Ectodermal cell (in vitro differentiated cells): ENCODE data around the gene STK25.

Source experiments
- H3K27ac ChIP-seq: 2 replicates; pipeline ENCODE4 v1.7.0; 2013; ENCODE audit warnings: mild to moderate bottlenecking, low read depth, low read length; ENCODE audit not compliant: insufficient read depth, poor library complexity, severe bottlenecking
- H3K27me3 ChIP-seq: 2 replicates; pipeline ENCODE4 v1.7.0; 2013; ENCODE audit warnings: mild to moderate bottlenecking, low read length; ENCODE audit not compliant: insufficient read depth, control insufficient read depth, poor library complexity, severe bottlenecking
- H3K36me3 ChIP-seq: one replicate; pipeline ENCODE4 v1.7.0; 2013; ENCODE audit warnings: low read length; ENCODE audit not compliant: control insufficient read depth, insufficient read depth
- H3K4me1 ChIP-seq: one replicate; pipeline ENCODE4 v1.7.0; 2013; ENCODE audit warnings: low read length; ENCODE audit not compliant: control insufficient read depth, insufficient read depth
- H3K4me3 ChIP-seq: 2 replicates; pipeline ENCODE4 v1.7.0; 2013; ENCODE audit warnings: low read depth, low read length, control low read depth; ENCODE audit not compliant: insufficient read depth
- H3K9me3 ChIP-seq: 2 replicates; pipeline ENCODE4 v1.7.0; 2013; ENCODE audit warnings: mild to moderate bottlenecking, low read length, moderate library complexity; ENCODE audit not compliant: control insufficient read depth
- WGBS, 2 experiments: methylation state at CpG; one replicate each; pipeline ENCODE4 v1.1.7; 2013; ENCODE audit warnings: missing lambda C conversion rate in 2 of 2; 5-methylcytosine and 5-hydroxymethylcytosine counted together

Gene STK25

DNA sequence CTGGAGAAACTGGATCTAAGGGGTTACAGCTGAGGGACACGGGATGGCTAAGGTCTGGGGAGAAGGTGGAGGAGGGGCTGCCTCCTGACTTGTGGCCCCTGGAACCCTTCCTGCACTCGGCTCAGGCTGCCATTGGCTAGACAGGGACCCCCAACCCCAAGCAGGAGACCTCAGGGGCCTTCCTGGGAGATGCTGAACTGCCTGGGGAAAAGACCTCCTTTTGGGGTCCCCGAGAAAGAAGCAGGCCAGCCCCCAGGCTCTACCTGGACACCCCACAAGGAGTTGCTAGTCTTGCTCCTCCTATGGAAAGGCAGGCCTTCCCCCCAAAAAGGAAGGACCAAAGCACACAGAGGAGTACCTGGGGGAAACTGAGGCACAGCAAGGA is 40.1 kb upstream of the STK25 start:
- whole genome bisulfite sequencing, 2 experiments: 83 to 93% methylated on average over 3 of the region's 3 CpGs
- Histone ChIP-seq H3K4me3 (no peak overlapping the region), H3K9me3 (no peaks in the 10 kb centered on the region), H3K27ac (no peak overlapping the region), H3K27me3 (peaks cover under 1% of the 10 kb centered on the region), H3K4me1 (peaks cover 18% of the 10 kb centered on the region), H3K36me3 (no peaks in the 10 kb centered on the region)

DNA sequence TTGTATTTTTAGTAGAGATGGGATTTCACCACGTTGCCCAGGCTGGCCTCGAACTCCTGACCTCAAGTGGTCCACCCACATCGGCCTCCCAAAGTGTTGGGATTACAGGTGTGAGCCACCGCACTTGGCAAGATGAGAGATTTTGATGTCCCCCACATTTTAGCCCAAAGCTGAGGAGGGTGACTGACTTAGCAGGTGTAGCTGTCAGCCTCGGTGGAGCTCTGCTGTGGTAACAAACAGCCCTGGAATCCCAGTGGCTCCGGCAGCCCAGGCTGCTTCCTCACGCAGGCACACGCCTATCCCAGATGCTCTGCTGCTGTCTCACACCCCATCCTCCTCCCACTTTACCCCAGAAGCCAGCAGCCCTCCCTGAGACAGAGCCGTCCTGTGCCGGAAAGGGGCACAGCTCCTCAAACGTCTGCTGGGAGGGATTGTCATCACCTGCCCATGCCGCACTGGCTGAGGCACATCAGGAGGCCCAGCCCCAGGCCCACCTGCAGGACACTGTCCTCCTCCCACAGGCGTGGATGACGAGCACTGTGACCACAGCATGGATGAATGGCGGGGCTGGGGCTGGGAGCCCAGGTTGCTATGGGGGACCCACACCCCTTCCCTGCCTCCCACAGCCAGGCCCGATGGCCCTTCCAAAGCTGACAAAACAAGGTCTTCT is 39.5 kb upstream of the STK25 start:
- Histone ChIP-seq H3K4me1 (peaks cover 18% of the 10 kb centered on the region), H3K4me3 (no peak overlapping the region), H3K27me3 (peaks cover 5% of the 10 kb centered on the region), H3K9me3 (no peaks in the 10 kb centered on the region), H3K36me3 (no peaks in the 10 kb centered on the region), H3K27ac (no peak overlapping the region)
- WGBS, 2 experiments: 92 to 94% methylated on average over 16 of the region's 16 CpGs

DNA sequence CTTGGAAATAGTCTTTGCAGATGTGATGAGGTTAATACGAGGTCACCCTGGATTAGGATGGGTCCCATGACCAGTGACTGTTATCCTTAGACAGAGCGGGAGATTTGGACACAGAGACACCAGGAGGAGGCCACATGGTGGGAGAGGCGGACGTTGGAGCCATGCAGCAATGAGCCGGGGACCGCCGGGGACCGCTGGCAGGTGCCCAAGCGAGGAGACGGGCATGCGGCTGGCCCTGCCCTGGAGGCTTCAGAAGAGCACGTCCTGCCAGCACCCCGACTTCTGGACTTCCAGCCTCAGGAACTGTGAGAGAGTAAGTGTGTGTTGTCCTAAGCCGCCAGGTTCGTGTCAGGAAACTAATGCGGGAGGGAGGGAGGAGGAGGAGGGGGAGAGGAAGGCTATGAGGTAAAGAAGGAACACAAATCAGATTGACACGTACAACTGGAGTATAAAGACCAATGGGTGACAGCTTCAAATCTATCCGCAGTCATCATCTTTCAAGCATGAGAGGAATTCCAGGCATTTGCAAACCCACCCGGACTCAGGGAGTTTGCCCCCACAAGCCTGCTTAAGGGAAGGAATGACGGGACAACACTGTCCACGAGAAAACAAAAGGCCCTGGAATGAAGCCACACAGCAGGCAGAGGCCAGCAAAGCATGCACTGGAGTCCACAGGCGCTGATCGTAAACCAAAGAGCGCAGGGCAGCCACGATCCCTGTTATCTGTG is 38.6 kb upstream of the STK25 start:
- 44 to 47% methylated on average over 25 of the region's 25 CpGs for WGBS, 2 experiments
- H3K4me1 ChIP-seq: peaks cover 18% of the 10 kb centered on the region
- no peaks in the 10 kb centered on the region for H3K9me3 ChIP-seq
- H3K36me3 ChIP-seq: no peaks in the 10 kb centered on the region
- H3K27ac ChIP-seq: peak overlapping the region; percentile 87
- H3K27me3 ChIP-seq: peaks cover 15% of the 10 kb centered on the region
- no peak overlapping the region for H3K4me3 ChIP-seq

DNA sequence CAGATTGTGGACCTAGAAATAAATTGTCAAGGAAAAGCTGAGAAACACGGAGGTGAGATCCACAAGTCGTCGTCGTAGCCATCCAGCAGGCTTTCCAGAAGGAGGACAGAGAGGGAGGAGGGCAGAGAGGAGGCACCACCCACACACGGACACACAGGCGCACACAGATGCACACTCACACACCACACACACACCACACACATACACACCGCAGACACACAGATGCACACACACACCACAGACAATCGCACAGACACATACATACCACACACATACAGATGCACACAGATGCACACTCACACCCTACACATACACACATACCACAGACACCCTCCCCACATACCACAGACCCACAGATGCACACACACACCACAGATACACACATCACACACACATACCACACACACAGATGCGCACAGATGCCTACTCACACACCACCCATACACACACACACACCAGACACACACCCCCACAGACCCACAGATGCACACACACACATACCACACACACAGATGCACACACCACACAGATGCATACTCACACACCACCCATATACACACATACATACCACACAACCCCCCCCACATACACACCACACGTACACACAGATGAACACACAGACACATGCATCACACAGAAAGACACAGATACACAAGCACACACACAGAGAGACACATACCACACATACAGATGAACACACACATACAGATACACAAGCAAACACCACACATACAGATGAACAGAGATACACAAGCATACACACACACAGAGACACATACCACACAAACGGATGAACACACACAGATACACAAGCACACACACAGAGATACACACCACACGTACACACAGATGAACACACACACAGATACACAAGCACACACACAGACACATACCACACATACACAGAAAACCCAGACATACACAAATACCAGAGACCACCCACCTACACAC is 37.4 kb upstream of the STK25 start:
- H3K36me3 ChIP-seq: no peaks in the 10 kb centered on the region
- no peak overlapping the region for H3K27ac ChIP-seq
- peaks cover 18% of the 10 kb centered on the region for H3K4me1 ChIP-seq
- H3K4me3 ChIP-seq: no peak overlapping the region
- no peaks in the 10 kb centered on the region for H3K9me3 ChIP-seq
- 87 to 88% methylated on average over 12 of the region's 12 CpGs for WGBS, 2 experiments
- H3K27me3 ChIP-seq: peaks cover 27% of the 10 kb centered on the region

DNA sequence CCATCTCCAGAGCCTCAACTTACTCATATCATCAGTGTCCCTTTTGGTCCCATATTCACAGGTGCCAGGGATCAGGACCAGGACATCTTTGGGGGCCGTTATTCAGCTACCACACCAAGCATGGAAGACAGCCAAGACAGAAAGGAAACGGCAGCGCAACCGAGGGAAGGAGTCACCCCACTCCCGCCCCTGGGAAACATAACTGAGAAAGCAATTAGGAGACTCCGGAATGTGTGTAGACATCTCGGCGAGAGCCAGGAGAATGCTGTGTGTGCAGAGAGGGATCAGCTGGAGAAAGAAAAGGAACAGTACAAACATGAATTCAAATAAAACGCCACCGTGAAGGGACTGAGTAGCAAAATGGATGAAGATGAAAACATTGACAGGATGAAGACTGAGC is 36.7 kb upstream of the STK25 start:
- peaks cover 33% of the 10 kb centered on the region for H3K27me3 ChIP-seq
- no peaks in the 10 kb centered on the region for H3K9me3 ChIP-seq
- WGBS, 2 experiments: 93 to 95% methylated on average over 10 of the region's 10 CpGs
- no peaks in the 10 kb centered on the region for H3K36me3 ChIP-seq
- H3K4me1 ChIP-seq: peaks cover 18% of the 10 kb centered on the region
- H3K4me3 ChIP-seq: no peak overlapping the region
- no peak overlapping the region for H3K27ac ChIP-seq

DNA sequence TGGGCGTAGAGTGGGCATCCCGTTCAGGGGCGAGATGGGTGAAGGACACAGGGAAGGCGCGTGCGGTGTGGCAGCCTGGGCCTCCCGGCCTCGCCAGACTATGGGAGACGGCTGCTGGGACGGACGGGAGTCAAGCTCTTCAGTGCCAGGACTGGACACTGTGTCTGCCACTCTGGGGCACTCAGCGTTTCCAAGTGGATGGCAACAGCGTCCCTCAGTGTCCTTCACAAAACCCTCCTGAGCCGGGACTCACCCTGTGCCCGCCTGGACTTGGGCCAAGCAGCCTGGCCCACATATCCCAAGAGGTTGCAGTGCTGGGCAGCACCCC is 33.9 kb upstream of the STK25 start:
- H3K4me3 ChIP-seq: no peak overlapping the region
- H3K27ac ChIP-seq: no peak overlapping the region
- H3K36me3 ChIP-seq: no peaks in the 10 kb centered on the region
- no peaks in the 10 kb centered on the region for H3K9me3 ChIP-seq
- WGBS, 2 experiments: 94% methylated on average over 15 of the region's 15 CpGs
- peaks cover 37% of the 10 kb centered on the region for H3K27me3 ChIP-seq
- peaks cover 10% of the 10 kb centered on the region for H3K4me1 ChIP-seq

DNA sequence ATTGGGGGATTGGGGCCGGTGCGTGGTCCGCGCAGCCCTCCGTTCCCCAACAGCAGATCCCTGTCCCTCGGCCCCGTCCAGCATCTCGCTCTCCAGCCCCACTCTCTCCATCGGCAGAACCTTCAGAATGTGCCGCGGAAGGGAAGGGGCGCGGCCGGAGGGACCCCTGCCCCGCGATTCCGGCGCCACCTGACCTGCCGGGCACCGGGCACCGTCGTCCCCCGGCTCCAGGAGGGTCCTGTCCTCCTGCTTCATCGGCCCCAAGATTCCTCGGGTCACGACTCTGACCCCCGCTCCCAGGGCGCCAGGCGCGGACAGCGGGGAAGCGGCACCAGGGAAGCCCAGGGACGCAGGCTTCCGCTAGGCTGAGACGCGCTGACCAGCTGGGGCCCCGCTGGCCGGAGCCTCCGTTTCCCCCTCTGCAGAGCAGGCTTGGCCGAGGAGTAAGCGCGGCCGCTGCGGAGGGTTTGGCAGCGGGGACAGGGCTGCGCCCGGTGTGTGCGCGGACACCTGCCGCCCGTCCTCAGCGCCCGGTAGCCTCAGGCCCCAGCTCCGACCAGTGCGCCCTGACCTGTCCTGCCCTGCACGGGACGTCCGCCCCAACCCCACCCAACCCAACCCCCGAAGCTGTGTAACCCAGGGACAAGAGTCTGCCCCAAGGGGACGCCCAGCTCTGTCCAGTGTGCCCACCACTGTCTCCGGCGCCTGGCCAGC is 33.3 kb upstream of the STK25 start:
- Histone ChIP-seq H3K4me1 (peaks cover 5% of the 10 kb centered on the region), H3K27ac (no peak overlapping the region), H3K9me3 (no peaks in the 10 kb centered on the region), H3K4me3 (peak overlapping the region; percentile 13), H3K36me3 (no peaks in the 10 kb centered on the region), H3K27me3 (peaks cover 37% of the 10 kb centered on the region)
- 32% methylated on average over 62 of the region's 62 CpGs for WGBS, 2 experiments

DNA sequence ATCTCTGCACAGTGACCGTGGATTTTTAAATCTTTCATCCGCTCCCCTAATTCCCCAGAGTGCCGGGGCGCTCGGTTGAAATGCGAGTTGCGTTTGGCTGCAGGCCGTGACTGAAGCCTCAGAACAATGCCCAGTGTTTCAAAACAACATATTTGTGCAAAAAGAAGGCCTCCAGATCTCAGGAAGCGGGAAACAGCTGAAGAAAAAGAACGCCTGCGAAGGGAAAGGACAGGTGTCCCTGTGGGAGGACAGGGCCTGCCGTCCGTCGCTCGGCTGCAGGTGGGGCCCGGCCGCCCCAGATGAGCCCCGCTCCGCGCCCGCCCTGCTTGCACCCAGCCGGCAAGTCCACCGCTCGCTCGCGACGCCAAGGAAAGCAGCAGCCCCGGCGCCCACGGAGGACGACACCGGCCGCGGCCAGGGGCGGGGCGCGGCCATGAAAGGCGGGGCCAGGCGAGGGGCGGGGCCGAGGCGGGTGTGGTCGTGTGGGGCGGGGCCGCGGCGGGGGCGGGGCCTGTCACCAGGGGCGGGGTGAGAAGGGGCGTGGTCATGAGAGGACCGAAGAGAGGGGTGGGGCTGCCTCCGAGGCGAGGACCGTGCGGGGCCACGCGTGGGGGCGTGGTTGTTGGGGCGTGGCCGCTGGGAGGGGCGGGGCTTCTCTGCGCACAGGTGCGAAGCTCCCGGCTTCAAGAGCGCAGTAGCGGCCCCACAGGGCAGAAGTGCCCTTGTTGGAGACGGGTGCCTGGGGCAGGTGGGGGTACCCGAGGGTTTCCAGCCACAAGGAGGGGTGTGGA is 32.6 kb upstream of the STK25 start:
- 19% methylated on average over 68 of the region's 68 CpGs for WGBS, 2 experiments
- H3K36me3 ChIP-seq: no peaks in the 10 kb centered on the region
- H3K27ac ChIP-seq: no peak overlapping the region
- peaks cover under 1% of the 10 kb centered on the region for H3K4me1 ChIP-seq
- H3K27me3 ChIP-seq: peaks cover 37% of the 10 kb centered on the region
- H3K4me3 ChIP-seq: peak overlapping the region; percentile 13
- no peaks in the 10 kb centered on the region for H3K9me3 ChIP-seq

DNA sequence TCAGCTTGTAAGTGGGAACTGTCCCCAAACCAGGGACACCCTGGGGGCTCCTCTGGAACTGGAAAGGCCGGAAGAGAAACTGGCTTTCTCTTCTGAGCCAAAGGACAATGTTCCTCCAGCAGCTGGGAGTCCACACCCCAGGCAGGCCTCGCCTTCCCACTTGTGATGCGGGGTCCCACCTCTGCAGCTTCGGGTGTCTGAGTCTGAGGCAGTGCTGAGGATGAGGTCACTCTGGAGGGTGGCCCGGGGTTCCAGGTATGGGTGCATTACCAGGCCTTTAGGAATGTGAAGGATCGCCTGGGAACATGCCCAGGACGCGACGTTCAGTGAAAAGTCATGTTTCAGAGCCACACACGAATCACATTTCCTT is 32.0 kb upstream of the STK25 start:
- peak overlapping the region; percentile 11 for H3K4me3 ChIP-seq
- H3K36me3 ChIP-seq: no peaks in the 10 kb centered on the region
- H3K4me1 ChIP-seq: peaks cover 4% of the 10 kb centered on the region
- WGBS, 2 experiments: 78 to 83% methylated on average over 10 of the region's 10 CpGs
- no peak overlapping the region for H3K27ac ChIP-seq
- H3K9me3 ChIP-seq: no peaks in the 10 kb centered on the region
- peaks cover 37% of the 10 kb centered on the region for H3K27me3 ChIP-seq
